Lung (tissue), 12 donors: ENCODE measurements around the gene ATP5ME. TPM values are rescaled to one million over a fixed set of nuclear protein-coding genes. Genes with fewer than 3 reads are reported as not detected.

Experiments
- ATAC-seq: fragments of 200-7000 bp; cut with Tn5 transposase; one replicate; pipeline ENCODE4 v1.9.1; 2020; ENCODE audit warnings: moderate number of reproducible peaks; ENCODE audit not compliant: insufficient read depth, low FRiP score
- DNase-seq, 3 donors: peaks; one replicate each; pipeline ENCODE4 v3.0.0-alpha.2; 2013 to 2017
- H3K27ac ChIP-seq, 2 donors: one replicate each; pipeline ENCODE4 v1.5.1; 2013; ENCODE audit warnings: mild to moderate bottlenecking in 2 of 2, moderate library complexity in 2 of 2, control low read depth in 1 of 2, inconsistent platforms in 1 of 2, low read depth in 1 of 2, low read length in 1 of 2
- H3K27me3 ChIP-seq, 3 donors: one replicate each; pipeline ENCODE4 v1.5.1; 2013; ENCODE audit warnings: low read length in 2 of 3; ENCODE audit not compliant: control insufficient read depth in 3 of 3, insufficient read depth in 3 of 3
- H3K36me3 ChIP-seq, 4 donors: one replicate each; pipeline ENCODE4 v1.5.1; 2013; ENCODE audit warnings: low read length in 4 of 4, mild to moderate bottlenecking in 1 of 4, moderate library complexity in 1 of 4; ENCODE audit not compliant: control insufficient read depth in 4 of 4, insufficient read depth in 4 of 4
- H3K4me1 ChIP-seq, 5 donors: one replicate each; pipeline ENCODE4 v1.5.1; 2013; ENCODE audit warnings: low read length in 5 of 5, mild to moderate bottlenecking in 2 of 5, moderate library complexity in 1 of 5; ENCODE audit not compliant: control insufficient read depth in 5 of 5, insufficient read depth in 5 of 5
- H3K4me3 ChIP-seq: one replicate; pipeline ENCODE4 v1.5.1; 2013; ENCODE audit warnings: mild to moderate bottlenecking, control low read depth, moderate library complexity
- H3K9ac ChIP-seq, 2 donors: one replicate each; pipeline ENCODE4 v1.5.1; 2013; ENCODE audit warnings: low read length in 2 of 2, control low read depth in 1 of 2; ENCODE audit not compliant: insufficient read depth in 1 of 2
- H3K9me3 ChIP-seq, 4 donors: one replicate each; pipeline ENCODE4 v1.5.1; 2013; ENCODE audit warnings: low read length in 3 of 4, mild to moderate bottlenecking in 1 of 4, moderate library complexity in 1 of 4; ENCODE audit not compliant: control insufficient read depth in 4 of 4, insufficient read depth in 3 of 4
- WGBS, 2 donors: extraction: QIAGEN DNeasy Blood & Tissue Kit; methylation state at CpG; one replicate each; pipeline ENCODE4 v1.1.7; 2013; 5-methylcytosine and 5-hydroxymethylcytosine counted together
- polyA plus RNA-seq, 2 donors: library from polyadenylated mRNA; stranded (reverse); fragments of 200-250 nt; gene quantifications; one replicate each; pipeline ENCODE4 v1.2.1, GENCODE V29; 2013
- total RNA-seq, 2 donors: library from RNA; depleted of rRNA in 1 of 2; stranded (reverse); fragments of >200 nt in 1 of 2; gene quantifications; one replicate each; pipeline ENCODE4 v1.2.1, GENCODE V29; 2014 to 2021
- TF ChIP-seq, protein P1 (sequence below): IDR thresholded peaks from 2 replicates; pipeline ENCODE4 v1.5.1; 2012; ENCODE audit warnings: mild to moderate bottlenecking; ENCODE audit errors: control extremely low read depth, extremely low read depth
- donor health status: control.
- donor health status: control.
- donor health status: Bipolar disorder and iron deficiency.
- donor health status: healthy.
- donor health status: DM: yes; HTN: yes; CAD: no.

ATP5ME gene
- total and polyA plus RNA-seq, 4 donors = 161 to 997 (median 262) TPM

DNA sequence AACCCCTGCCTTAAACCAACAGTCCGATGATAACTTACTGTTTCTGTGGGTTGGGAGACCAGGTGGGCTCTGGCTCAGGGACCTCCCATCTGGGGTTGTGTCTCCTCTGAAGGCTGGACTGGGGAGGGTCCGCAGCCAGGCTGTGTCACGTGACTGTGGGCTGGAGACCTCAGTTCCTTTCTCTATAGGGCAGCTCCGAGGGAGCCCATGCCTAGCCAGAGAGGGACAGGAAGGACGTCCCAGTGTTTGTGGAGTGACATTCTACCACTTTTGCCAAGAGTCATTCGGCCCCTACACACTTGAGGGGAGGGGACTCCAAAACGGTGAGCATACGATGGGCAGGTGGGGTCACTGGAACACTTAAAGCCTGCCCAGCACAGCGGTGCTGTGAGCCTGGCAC is 36.0 kb upstream of the ATP5ME start:
- Histone ChIP-seq H3K9ac (no peak overlapping the region), H3K9me3 (no peaks in the 10 kb centered on the region), H3K27me3 (no peaks in the 10 kb centered on the region), H3K4me3 (no peak overlapping the region), H3K36me3 (peaks cover 0 to 5% (median 2%) of the 10 kb centered on the region in 4 donors), H3K27ac (peak overlapping the region in 1 of 2 donors; percentile 6), H3K4me1 (peaks cover 6 to 19% (median 11%) of the 10 kb centered on the region in 5 donors)
- ATAC-seq (no peak), DNase-seq (no peak)
- 62 to 70% methylated on average over 9 of the region's 9 CpGs for WGBS, 2 donors
- TF ChIP-seq, protein P1, sequence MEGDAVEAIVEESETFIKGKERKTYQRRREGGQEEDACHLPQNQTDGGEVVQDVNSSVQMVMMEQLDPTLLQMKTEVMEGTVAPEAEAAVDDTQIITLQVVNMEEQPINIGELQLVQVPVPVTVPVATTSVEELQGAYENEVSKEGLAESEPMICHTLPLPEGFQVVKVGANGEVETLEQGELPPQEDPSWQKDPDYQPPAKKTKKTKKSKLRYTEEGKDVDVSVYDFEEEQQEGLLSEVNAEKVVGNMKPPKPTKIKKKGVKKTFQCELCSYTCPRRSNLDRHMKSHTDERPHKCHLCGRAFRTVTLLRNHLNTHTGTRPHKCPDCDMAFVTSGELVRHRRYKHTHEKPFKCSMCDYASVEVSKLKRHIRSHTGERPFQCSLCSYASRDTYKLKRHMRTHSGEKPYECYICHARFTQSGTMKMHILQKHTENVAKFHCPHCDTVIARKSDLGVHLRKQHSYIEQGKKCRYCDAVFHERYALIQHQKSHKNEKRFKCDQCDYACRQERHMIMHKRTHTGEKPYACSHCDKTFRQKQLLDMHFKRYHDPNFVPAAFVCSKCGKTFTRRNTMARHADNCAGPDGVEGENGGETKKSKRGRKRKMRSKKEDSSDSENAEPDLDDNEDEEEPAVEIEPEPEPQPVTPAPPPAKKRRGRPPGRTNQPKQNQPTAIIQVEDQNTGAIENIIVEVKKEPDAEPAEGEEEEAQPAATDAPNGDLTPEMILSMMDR = no peak

DNA sequence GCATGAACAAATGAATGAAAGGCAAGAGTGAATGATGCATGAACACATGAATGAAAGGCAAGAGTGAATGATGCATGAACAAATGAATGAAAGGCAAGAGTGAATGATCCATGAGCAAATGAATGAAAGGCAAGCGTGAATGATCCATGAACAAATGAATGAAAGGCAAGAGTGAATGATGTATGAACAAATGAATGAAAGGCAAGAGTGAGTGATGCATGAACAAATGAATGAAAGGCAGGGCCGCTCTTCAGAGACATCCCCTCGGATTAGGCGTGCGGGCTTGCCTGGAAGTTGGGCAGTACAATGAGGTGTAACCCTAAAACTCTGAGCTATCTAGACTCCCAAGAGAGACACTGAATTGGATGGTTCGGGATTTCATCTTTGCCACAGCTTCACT is 35.3 kb upstream of the ATP5ME start:
- WGBS, 2 donors = 90 to 91% methylated on average over 6 of the region's 6 CpGs
- Histone ChIP-seq H3K9ac (no peak overlapping the region), H3K4me1 (peaks cover 6 to 23% (median 11%) of the 10 kb centered on the region in 5 donors), H3K4me3 (no peak overlapping the region), H3K27me3 (no peaks in the 10 kb centered on the region), H3K9me3 (no peaks in the 10 kb centered on the region), H3K27ac (no peak overlapping the region), H3K36me3 (peaks cover 0 to 5% (median 1%) of the 10 kb centered on the region in 4 donors)
- DNase-seq = no peak
- TF ChIP-seq, protein P1 = no peak
- no peak for ATAC-seq

DNA sequence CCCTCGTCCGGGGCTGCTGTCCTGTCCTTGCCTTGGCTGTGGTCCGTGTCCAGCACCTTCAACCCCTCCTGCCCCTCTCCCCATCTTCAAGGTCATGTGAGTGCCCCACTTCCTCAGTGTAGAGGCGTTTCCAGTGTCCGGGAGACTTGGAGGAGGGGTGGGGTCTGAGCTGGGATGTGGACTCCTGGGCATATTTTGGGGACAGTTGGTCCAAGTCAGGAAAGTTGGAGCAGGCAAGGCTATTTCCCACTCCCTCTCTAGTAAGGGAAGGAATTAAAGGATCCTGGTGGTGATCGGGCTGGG is 34.5 kb upstream of the ATP5ME start:
- no peak overlapping the region for H3K4me3 ChIP-seq
- H3K9me3 ChIP-seq = no peaks in the 10 kb centered on the region
- ATAC-seq (no peak), DNase-seq (no peak)
- WGBS, 2 donors = 60 to 71% methylated on average over 6 of the region's 6 CpGs
- H3K27me3 ChIP-seq = no peaks in the 10 kb centered on the region
- no peak overlapping the region for H3K9ac ChIP-seq
- no peak overlapping the region for H3K27ac ChIP-seq
- H3K36me3 ChIP-seq = peaks cover 0 to 5% (median 0%) of the 10 kb centered on the region in 4 donors
- TF ChIP-seq, protein P1 = no peak
- H3K4me1 ChIP-seq = peaks cover 6 to 23% (median 11%) of the 10 kb centered on the region in 5 donors
